Activated effector memory CD4-positive, alpha-beta T cell treated with Interleukin-2 at 50 U/mL for 16 hours (primary cell): Measurements from ENCODE around the gene PDE7B.
"Not testable (repeated sequence)": the region's sequence is repeated elsewhere in the genome, so short reads cannot be mapped to it uniquely, and the experiment has no call there.

Source experiments
- DNase-seq: peaks from one replicate; pipeline ENCODE4 v3.0.0-alpha.2; 2020

PDE7B gene

DNA sequence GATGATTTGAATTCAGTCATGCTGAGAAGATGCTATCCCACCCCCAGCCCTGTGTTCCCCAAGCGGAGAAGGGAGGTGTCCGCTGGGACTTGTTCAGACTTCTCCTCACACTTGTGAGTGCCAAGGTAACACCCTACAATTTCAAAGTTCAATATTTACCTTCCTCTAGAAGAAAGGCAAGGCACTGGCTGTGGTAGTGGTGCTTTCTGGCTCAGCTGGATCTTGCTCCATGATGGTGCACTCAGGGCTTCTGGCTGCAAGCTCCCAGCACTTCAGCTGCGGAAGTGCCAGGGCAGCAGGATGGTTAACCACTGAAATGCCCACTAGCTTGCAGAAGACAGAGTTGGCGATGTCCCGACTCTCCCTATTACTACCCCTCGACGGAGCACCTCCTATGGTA lies 263.2 kb downstream of the PDE7B start:
- DNase-seq = no peak

DNA sequence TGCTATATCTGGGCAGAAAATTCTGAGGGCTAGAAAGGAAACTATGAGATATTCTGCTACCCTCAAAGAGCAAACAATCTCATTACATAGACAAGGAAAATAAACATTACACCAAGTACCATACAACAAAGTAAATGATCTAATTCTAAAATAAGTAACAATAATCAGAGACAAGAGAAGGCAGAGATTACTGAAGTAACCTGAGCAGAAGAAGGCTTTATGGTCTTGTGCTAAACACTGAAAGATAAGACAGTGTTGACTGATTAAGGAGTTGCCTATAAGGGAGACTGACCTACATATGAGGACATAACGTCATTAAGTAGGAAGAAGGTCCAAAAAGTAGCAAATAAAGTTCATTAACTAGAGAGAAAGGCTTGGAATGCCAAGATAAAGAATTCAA lies 264.4 kb downstream of the PDE7B start:
- DNase-seq = no peak

DNA sequence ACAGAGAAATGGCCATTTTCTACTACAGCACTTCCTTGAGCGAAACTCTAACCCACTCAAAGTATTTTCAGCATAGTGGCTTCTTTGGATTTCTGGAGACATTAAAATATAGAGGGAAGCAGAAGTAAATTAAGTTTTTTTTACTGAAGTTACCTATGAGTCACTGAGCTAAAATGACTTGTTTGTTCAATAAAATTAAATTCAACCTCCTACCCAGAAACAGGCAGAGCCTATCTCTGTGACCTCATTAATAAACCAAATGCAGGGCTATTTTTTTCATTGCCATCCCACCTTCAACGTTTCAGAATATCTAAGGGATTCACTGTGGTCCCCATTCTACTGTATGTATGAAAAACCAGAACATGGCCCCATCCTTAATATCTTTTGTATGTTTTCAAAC lies 265.6 kb downstream of the PDE7B start:
- DNase-seq = no peak

DNA sequence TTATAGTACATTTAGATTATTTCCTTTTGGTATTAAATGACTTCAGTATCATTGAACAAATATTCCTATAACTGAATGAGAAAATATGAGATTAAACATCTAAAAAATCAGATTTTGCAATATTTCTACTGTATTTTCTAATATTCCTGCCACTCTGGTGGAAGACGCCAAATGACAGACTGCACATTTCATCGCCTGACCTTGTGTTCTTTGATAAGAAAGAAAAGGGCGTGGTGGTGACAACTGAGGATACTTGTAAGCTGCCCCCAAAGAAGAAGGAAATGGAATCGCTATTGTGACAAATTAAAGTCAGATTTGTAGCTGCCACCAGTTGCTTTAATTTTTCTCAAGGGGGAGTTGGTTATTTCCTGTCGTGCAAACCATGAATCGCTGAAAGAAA lies 267.3 kb downstream of the PDE7B start:
- DNase-seq = no peak

GRCh38 chr6:136123468-136123867 lies 272.0 kb downstream of the PDE7B start:
- DNase-seq = no peak

DNA sequence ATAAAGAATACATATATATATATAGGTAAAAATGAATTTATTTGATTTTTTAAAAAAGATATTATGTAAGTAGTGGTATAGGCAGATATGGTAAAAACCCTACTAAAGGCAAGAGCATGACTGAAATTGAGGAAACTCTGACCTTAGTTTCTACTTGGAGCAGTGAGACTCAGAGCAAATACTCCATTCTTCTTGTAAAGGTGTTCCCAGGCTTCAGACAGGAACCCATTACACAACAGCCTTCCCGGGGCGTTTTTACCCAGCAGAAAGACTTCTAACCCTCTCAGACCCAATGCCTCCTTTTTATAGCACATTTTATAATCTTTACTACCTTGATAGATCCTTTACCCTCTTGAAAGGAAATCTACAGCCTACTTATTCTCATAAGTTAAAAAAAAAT lies 274.1 kb downstream of the PDE7B start:
- DNase-seq = no peak

GRCh38 chr6:136127873-136128272 lies 276.4 kb downstream of the PDE7B start:
- no peak for DNase-seq

DNA sequence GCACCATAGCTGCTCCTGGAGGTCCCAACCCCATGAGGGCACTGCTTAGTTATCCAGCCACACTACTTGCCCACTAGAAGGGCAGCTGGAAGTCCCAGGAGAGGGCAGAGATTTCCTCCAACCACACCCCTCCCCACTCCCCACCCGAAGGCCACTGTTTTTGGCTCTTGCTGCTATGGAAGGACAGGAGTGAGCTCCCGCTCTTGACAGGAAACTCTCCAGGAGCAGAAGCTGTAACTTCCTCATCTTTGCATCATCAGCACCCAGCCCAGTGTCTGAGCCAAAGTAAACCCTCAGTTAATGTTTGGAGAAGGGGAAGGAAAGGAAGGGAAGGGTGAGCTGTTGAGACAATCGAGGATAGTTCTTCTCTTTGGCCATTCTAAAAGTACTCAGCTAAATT lies 277.9 kb downstream of the PDE7B start:
- DNase-seq = no peak

GRCh38 chr6:136134268-136134667 lies 282.8 kb downstream of the PDE7B start:
- no peak for DNase-seq

- no peak for DNase-seq
These were observed 283.2 kb downstream of the PDE7B start for GRCh38 chr6:136134751-136135150.

- no peak for DNase-seq
These were observed 284.8 kb downstream of the PDE7B start for GRCh38 chr6:136136274-136136673.

- no peak for DNase-seq
These were observed 285.6 kb downstream of the PDE7B start for GRCh38 chr6:136137008-136137692.

DNA sequence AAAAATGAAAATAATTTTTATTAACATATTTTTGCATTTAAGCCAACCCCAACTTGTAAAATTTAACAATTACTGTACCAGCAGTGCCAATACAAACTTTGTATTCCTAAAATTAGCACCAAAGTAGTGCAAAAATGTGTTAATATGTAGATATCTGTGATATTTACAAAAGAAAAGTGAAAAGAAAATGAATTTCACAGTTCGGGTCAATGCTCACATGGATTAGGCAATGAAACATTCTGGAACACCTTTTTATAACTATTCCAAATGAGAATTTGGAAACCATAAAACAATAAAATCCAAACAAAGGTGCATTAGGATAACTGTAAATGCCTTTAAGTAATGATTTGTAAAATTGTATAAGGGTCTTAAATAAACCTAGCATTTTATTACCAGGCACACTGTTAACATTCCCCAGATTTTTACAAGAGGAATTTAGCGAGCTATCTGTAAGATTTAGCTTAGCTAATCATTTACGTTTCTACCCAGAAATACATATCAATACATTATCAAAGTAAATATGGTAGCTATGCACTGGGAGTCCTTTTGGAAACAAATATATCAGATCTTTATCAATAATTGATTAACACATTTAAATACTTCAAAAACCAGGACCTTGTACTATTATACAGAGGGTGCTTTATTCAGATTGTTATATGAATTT lies 286.4 kb downstream of the PDE7B start:
- no peak for DNase-seq

GRCh38 chr6:136139111-136139510 lies 287.6 kb downstream of the PDE7B start:
- not testable (repeated sequence) for DNase-seq

DNA sequence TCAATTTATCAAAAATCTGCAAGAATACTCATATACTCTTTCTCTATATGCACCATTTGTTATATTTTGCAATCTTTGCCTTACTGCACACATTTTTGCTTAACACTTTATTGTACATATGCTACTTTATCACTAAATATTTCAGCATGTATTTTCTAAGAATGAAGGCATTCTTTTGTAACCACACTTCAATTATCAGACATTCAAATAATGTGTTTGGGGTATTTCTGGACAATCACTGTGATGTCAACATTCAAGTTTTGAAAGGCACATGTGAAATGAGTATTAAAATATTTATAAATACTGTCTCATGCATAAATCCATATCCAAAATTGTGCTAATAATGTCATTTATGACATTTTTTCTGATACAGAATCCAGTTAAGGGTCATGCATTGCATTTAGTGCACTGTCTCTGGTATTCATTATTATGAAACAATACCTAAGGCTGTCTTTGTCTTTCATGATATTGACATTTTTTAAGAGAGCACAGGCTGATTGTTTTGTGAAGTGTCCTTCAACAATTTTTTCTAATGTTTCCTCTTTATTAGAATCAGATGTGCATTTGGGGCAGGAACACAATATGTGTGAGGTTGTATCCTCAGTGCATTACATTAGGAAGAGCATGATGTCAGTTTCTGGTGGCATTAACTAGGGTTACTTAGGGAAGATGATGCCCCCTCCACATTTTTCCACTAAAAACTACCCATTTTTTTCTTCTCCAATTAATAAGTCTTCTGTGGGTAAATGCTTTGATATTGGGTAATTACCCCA lies 292.9 kb downstream of the PDE7B start:
- no peak for DNase-seq

GRCh38 chr6:136146130-136146529 lies 294.6 kb downstream of the PDE7B start:
- no peak for DNase-seq

DNA sequence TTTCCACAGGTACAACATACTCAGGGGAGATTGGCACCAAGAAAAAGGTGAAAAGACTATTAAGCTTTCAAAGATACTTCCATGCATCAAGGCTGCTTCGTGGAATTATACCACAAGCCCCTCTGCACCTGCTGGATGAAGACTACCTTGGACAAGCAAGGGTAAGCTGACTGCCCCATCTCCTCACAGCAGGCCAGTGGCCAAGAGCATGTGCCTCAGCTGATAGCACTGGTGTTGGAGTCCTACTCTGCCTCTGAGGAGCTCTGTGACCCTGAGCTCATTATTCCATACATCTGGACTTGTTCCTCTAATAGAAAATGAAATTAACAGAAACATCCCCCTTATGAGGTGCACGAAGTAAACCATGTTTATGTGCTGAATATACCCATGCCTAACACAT lies 295.8 kb downstream of the PDE7B start:
- DNase-seq = no peak

GRCh38 chr6:136148051-136148450 lies 296.6 kb downstream of the PDE7B start:
- DNase-seq = no peak

- DNase-seq = no peak
These were observed 297.0 kb downstream of the PDE7B start for GRCh38 chr6:136148523-136148922.

- no peak for DNase-seq
These were observed 297.8 kb downstream of the PDE7B start for GRCh38 chr6:136149311-136149710.

DNA sequence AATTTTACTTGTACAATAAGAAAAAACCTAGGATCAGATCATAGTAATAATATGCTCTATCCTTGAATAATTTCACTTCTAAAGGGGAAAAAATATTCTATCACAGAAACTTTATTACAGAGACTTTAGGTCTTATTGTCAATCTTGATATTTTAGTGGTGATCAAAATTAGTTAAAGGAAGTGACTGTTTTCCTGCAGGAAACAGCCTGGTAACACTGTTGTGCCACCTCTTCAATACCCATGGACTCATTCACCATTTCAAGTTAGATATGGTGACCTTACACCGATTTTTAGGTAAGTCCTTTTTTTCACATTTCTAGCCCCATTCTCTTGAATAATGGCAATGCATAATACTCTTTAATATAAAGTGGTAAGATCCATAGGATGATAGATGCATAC lies 299.5 kb downstream of the PDE7B start:
- DNase-seq = no peak

DNA sequence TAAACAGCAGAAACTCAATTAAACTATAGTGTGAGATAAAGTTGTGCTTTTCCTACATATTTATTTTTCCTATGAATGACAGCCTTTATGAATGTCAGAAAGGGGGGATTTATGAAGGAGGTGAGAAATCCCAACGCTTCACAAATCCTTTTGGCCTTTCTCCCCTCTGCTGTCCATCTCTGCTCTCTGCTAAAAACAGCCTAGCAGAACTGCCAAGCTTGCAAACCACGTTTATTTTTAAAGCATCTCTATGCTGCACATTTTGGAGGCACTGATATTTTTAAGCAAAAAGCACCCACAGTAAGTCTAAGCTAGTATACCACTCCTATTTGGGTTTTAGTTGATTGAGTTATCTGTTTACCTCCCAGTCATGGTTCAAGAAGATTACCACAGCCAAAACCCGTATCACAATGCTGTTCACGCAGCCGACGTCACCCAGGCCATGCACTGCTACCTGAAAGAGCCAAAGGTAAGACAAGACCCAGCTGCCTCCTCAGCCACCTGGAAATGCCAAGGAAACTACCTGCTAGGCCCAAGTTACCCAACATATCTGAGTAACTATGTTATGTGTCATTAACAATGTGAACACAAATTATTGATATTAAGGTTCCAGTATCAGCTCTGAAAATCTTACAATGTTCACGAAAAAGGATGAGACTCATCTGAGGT lies 302.3 kb downstream of the PDE7B start:
- DNase-seq = no peak

GRCh38 chr6:136155191-136155590 lies 303.7 kb downstream of the PDE7B start:
- DNase-seq = no peak

DNA sequence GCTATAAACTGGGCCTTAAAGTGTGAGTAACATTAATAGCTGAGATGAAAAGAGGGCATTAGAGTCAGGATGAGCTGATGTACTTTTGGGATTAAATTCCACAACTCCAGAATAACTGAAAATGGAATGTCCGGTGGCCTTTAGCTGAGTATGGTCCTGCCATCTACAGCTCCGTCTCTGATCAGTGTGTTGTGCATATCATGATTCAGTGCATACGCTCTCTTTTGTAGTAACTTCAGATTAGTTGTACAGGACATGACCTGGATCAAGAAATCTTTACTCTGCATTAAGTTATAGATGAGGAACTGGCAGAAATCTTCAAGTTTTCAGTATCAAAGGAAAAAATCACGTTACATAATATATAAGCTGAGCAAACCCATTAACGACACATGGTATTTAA lies 306.2 kb downstream of the PDE7B start:
- DNase-seq = no peak
